GM23248 (cell line): ENCODE results near the gene LBR. TPM values are rescaled to one million over a fixed set of nuclear protein-coding genes. Genes with fewer than 3 reads are reported as not detected.

Experiments
- DNase-seq: peaks from one replicate; pipeline ENCODE4 v3.0.0-alpha.2; 2015
- H2AFZ ChIP-seq: fragments of 200-600 bp; sonication (generic); 2 replicates; pipeline ENCODE4 v1.6.1; 2016; ENCODE audit warnings: antibody characterized with exemption
- H3F3A ChIP-seq: fragments of 200-600 bp; sonication (generic); 2 replicates; pipeline ENCODE4 v1.6.1; 2016; ENCODE audit warnings: mild to moderate bottlenecking, antibody characterized with exemption, mixed run types; ENCODE audit not compliant: insufficient read depth
- H3K27ac ChIP-seq: fragments of 200-600 bp; sonication (generic); 2 replicates; pipeline ENCODE4 v1.5.1; 2016; ENCODE audit warnings: mild to moderate bottlenecking
- H3K27me3 ChIP-seq: fragments of 200-600 bp; sonication (generic); replicated peaks from 2 replicates; pipeline ENCODE4 v1.6.1; 2016; ENCODE audit warnings: mild to moderate bottlenecking; ENCODE audit not compliant: insufficient read depth
- H3K36me3 ChIP-seq: fragments of 200-600 bp; sonication (generic); 2 replicates; pipeline ENCODE4 v1.6.1; 2016; ENCODE audit warnings: low read depth, mild to moderate bottlenecking
- H3K4me1 ChIP-seq: fragments of 200-600 bp; sonication (generic); 2 replicates; pipeline ENCODE4 v1.6.1; 2016; ENCODE audit warnings: mild to moderate bottlenecking; ENCODE audit not compliant: insufficient read depth
- H3K4me2 ChIP-seq: fragments of 200-600 bp; sonication (generic); one replicate; pipeline ENCODE4 v1.6.1; 2016; ENCODE audit warnings: mild to moderate bottlenecking; ENCODE audit not compliant: unreplicated experiment
- H3K4me3 ChIP-seq: fragments of 200-600 bp; sonication (generic); 2 replicates; pipeline ENCODE4 v1.5.1; 2016; ENCODE audit warnings: mild to moderate bottlenecking
- H3K79me2 ChIP-seq: fragments of 200-600 bp; sonication (generic); 2 replicates; pipeline ENCODE4 v1.6.1; 2016; ENCODE audit warnings: mild to moderate bottlenecking; ENCODE audit not compliant: insufficient read depth
- H3K9ac ChIP-seq: fragments of 200-600 bp; sonication (generic); 2 replicates; pipeline ENCODE4 v1.6.1; 2016; ENCODE audit warnings: mild to moderate bottlenecking
- H3K9me2 ChIP-seq: fragments of 200-600 bp; sonication (generic); 2 replicates; pipeline ENCODE4 v1.6.1; 2016; ENCODE audit warnings: mixed run types, mild to moderate bottlenecking, moderate library complexity; ENCODE audit not compliant: insufficient read depth
- H3K9me3 ChIP-seq: fragments of 200-600 bp; sonication (generic); one replicate; pipeline ENCODE4 v1.6.1; 2017; ENCODE audit warnings: low read depth
- H4K20me1 ChIP-seq: fragments of 200-600 bp; sonication (generic); 2 replicates; pipeline ENCODE4 v1.6.0; 2016; ENCODE audit not compliant: insufficient read depth
- EZH2 ChIP-seq: fragments of 200-600 bp; sonication (generic); IDR thresholded peaks from 2 replicates; pipeline ENCODE4 v1.6.1; 2018; ENCODE audit warnings: antibody characterized with exemption, mild to moderate bottlenecking; ENCODE audit not compliant: insufficient read depth, poor library complexity, severe bottlenecking
- EZH2phosphoT487 ChIP-seq: fragments of 200-600 bp; sonication (generic); IDR thresholded peaks from 2 replicates; pipeline ENCODE4 v1.6.1; 2018; ENCODE audit warnings: antibody characterized with exemption, moderate library complexity, mild to moderate bottlenecking, low read depth; ENCODE audit not compliant: insufficient read depth
- WGBS, 2 experiments: methylation state at CpG; one replicate each; pipeline ENCODE4 v1.1.6; 2015 to 2017; ENCODE audit warnings: low lambda C conversion rate in 2 of 2, low coverage in 1 of 2; ENCODE audit errors: missing lambda C conversion rate in 2 of 2; 5-methylcytosine and 5-hydroxymethylcytosine counted together
- in situ Hi-C: fragments of 300-500 bp; cut with MboI; formaldehyde crosslinking; loops from 2 replicates; pipeline ENCODE4 v1.15.0; 2020
- polyA plus RNA-seq: library from polyadenylated mRNA; unstranded; fragments of >200 nt; fragmentation: Nextera tagmentation; extraction: Ambion mirVana; gene quantifications from 2 replicates; pipeline ENCODE4 v1.2.1, GENCODE V29; 2016
- total RNA-seq: library from RNA; depleted of rRNA; stranded (reverse); fragments of >200 nt; shearing (Covaris generic); gene quantifications from 2 replicates; pipeline ENCODE4 v1.2.3, GENCODE V29; 2014

The LBR gene
- total and polyA plus RNA-seq, 2 experiments from 2014 or later = 12.3 to 16.8 TPM

- Histone ChIP-seq H3F3A (no peaks in the 10 kb centered on the region; the same call in 1 of the 2 replicates), H3K27ac (no peak overlapping the region), H3K9ac (no peak overlapping the region), H3K36me3 (no peaks in the 10 kb centered on the region), H3K9me3 (no peaks in the 10 kb centered on the region), H3K27me3 (no peaks in the 10 kb centered on the region), H3K4me1 (peaks cover 20% of the 10 kb centered on the region), H3K9me2 (no peaks in the 10 kb centered on the region), H4K20me1 (no peaks in the 10 kb centered on the region), H3K4me3 (no peak overlapping the region), H3K4me2 (no peak overlapping the region), H3K79me2 (no peaks in the 10 kb centered on the region), H2AFZ (no peak overlapping the region)
- TF ChIP-seq EZH2phosphoT487 = no peak
- no peak for TF ChIP-seq EZH2
- peak; percentile 47 for DNase-seq
- WGBS, 2 experiments = 72% methylated on average over 8 of the region's 8 CpGs
- in situ Hi-C loops = no loop called here
Measured at GRCh38 chr1:225460737-225461532, 33.1 kb upstream of the LBR start.

- no peak for TF ChIP-seq EZH2
- no peak for TF ChIP-seq EZH2phosphoT487
- Histone ChIP-seq H3K79me2 (no peaks in the 10 kb centered on the region), H3K27me3 (no peaks in the 10 kb centered on the region), H4K20me1 (no peaks in the 10 kb centered on the region), H3K4me1 (peaks cover 22% of the 10 kb centered on the region), H2AFZ (no peak overlapping the region), H3F3A (peaks cover 4% of the 10 kb centered on the region; the same call in 1 of the 2 replicates), H3K36me3 (no peaks in the 10 kb centered on the region), H3K27ac (no peak overlapping the region), H3K9me2 (no peaks in the 10 kb centered on the region), H3K4me2 (no peak overlapping the region), H3K4me3 (no peak overlapping the region), H3K9me3 (no peaks in the 10 kb centered on the region), H3K9ac (no peak overlapping the region)
- peak; percentile 39 for DNase-seq
- 59 to 60% methylated on average over 15 to 18 of the region's 18 CpGs for WGBS, 2 experiments
- in situ Hi-C loops = no loop called here
Measured at GRCh38 chr1:225460021-225460736, 32.3 kb upstream of the LBR start.

DNA sequence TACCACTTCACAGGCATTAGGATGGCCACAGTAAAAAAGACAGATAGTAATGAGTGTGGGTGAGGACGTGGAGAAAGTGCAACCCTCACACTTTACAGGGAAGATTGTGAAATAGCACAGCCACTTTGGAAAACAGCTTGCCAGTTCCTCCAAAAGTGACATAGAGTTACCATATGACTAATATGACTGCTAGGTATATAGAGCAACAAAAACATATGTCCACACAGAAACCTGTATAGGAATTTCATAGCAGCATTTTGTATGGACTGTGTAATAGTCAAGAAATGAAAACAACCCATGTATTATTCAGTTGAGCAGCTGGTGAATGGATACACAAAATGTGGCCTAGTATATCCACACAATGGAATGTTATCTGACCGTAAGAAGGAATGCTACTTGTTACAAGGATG lies 30.4 kb upstream of the LBR start:
- Histone ChIP-seq H3K79me2 (no peaks in the 10 kb centered on the region), H3K9me2 (no peaks in the 10 kb centered on the region), H3K27me3 (no peaks in the 10 kb centered on the region), H3K27ac (no peak overlapping the region), H3K36me3 (no peaks in the 10 kb centered on the region), H3K4me1 (peaks cover 33% of the 10 kb centered on the region), H3F3A (peaks cover 24% of the 10 kb centered on the region), H3K4me2 (no peak overlapping the region), H2AFZ (no peak overlapping the region), H3K9me3 (no peaks in the 10 kb centered on the region), H4K20me1 (no peaks in the 10 kb centered on the region), H3K4me3 (no peak overlapping the region), H3K9ac (no peak overlapping the region)
- TF ChIP-seq EZH2 (no peak), EZH2phosphoT487 (no peak)
- peak; percentile 56 for DNase-seq
- WGBS, 2 experiments = 39 to 43% methylated on average over 2 of the region's 2 CpGs
- in situ Hi-C loops = no loop called here

GRCh38 chr1:225454733-225455132 lies 26.9 kb upstream of the LBR start:
- H3K36me3 ChIP-seq = no peaks in the 10 kb centered on the region
- no peaks in the 10 kb centered on the region for H3K27me3 ChIP-seq
- H4K20me1 ChIP-seq = no peaks in the 10 kb centered on the region
- DNase-seq = peak; percentile 92
- H3K4me2 ChIP-seq = peak overlapping the region; percentile 27
- peaks cover 20% of the 10 kb centered on the region for H3K4me1 ChIP-seq
- peak overlapping the region; percentile 5; the same call in 1 of the 2 replicates for H3K4me3 ChIP-seq
- whole genome bisulfite sequencing, 2 experiments = 3 to 6% methylated on average over 5 of the region's 5 CpGs
- H3K9me3 ChIP-seq = no peaks in the 10 kb centered on the region
- H3K79me2 ChIP-seq = no peaks in the 10 kb centered on the region
- H3K27ac ChIP-seq = peak overlapping the region; percentile 12; the same call in 1 of the 2 replicates
- no peak overlapping the region for H2AFZ ChIP-seq
- no peaks in the 10 kb centered on the region for H3K9me2 ChIP-seq
- no peak for TF ChIP-seq EZH2phosphoT487
- TF ChIP-seq EZH2 = no peak
- H3K9ac ChIP-seq = no peak overlapping the region
- in situ Hi-C loops = no loop called here
- peaks cover 24% of the 10 kb centered on the region for H3F3A ChIP-seq
